ENCODE data around the gene POLD2.

GRCh38 chr7:44172803-44173424 is 49.6 kb upstream of the POLD2 start:
- TF ChIP-seq RFX5 (IDR thresholded peaks at IDR 0.05; ENCODE audit: low read depth, low read length) (no peak), CTCF (conservative IDR thresholded peaks at IDR 0.05; ENCODE audit: low read depth, low read length) (no peak), SMC3 (IDR thresholded peaks at IDR 0.05; ENCODE audit: low read depth, low read length) (no peak), POLR2A (IDR thresholded peaks at IDR 0.05; ENCODE audit: low read depth, low read length) (no peak), BHLHE40 (IDR thresholded peaks at IDR 0.05; ENCODE audit: low read depth, low read length) (no peak)
